GM12875 (cell line): ENCODE measurements around the gene ZNF292.
"Not testable (repeated sequence)": the region's sequence is repeated elsewhere in the genome, so short reads cannot be mapped to it uniquely, and the experiment has no call there.

Experiments
- H3K4me3 ChIP-seq: one replicate; pipeline ENCODE4 v1.5.1; 2011; ENCODE audit warnings: low read depth, low read length, control low read depth
- CTCF ChIP-seq: IDR thresholded peaks from 2 replicates; pipeline ENCODE4 v1.5.1; 2011; ENCODE audit warnings: low read depth, mild to moderate bottlenecking, control low read depth, inconsistent platforms, low read length, moderate library complexity, borderline replicate concordance; ENCODE audit not compliant: insufficient read depth

Gene ZNF292

DNA sequence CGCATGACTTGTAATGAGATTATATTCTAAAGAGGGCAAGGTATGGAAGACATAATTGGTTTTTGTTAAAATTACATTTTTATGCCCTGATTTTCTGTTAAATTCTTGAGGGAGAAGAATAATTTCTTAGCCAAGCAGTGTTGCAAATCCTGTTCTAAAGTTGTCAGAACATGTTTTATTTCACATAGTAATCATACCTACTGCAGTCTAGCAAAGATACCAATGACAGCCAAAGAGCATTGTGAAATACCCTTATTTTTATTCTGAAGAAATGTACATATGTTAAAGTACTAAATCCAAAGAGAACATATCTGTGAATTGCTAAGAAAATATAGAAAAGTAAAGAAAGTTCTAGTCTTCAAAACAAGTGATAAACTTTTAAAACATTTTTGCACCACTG is 127.4 kb downstream of the ZNF292 start:
- TF ChIP-seq CTCF, result no peak
- no peak overlapping the region for H3K4me3 ChIP-seq

- TF ChIP-seq CTCF, result no peak
- H3K4me3 ChIP-seq, result no peak overlapping the region
Observed at GRCh38 chr6:87283461-87283860, 128.1 kb downstream of the ZNF292 start.

GRCh38 chr6:87287251-87287650 is 131.9 kb downstream of the ZNF292 start:
- H3K4me3 ChIP-seq, result no peak overlapping the region

DNA sequence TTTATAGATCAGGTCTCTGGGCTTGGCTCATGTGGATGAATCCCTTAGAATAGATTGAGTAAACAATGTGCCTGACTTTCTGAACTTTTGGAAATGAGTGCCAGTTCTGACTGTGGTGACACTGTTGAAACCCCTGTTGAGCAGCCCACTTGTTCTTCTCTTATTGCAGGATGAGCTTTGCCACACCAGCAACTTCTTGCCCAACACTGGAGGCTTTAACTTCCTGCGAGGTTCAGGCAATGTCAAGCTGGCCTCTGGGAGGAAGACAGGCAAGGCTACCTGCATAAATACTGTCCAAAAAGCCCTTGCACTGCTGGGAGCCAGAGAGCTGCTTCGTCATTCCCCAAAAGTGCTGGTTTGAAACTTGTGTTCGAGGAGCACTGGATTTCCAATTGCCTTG is 134.2 kb downstream of the ZNF292 start:
- TF ChIP-seq CTCF, result no peak
- H3K4me3 ChIP-seq, result no peak overlapping the region

More at GRCh38 chr6:87287251-87287650, 131.9 kb downstream of the ZNF292 start:
- TF ChIP-seq CTCF, result no peak

DNA sequence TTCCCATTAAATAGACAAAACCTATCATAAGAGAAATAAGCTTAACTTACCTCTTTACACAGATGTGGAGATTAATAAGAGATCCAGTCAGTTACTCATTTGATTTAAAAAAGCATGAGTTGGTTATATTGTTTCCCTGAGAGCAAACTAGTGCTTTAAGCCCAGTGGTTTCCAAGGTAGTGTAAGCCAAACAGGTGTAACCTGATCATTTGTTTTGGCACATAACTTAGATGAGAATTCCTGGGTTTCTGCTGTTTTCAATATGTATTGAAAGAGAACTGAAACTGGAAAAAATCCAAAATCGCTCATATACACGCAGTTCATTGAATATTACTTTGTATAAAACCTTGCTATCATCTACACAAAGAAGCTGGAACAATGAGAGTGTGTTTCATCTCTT is 136.5 kb downstream of the ZNF292 start:
- TF ChIP-seq CTCF, result no peak
- no peak overlapping the region for H3K4me3 ChIP-seq

DNA sequence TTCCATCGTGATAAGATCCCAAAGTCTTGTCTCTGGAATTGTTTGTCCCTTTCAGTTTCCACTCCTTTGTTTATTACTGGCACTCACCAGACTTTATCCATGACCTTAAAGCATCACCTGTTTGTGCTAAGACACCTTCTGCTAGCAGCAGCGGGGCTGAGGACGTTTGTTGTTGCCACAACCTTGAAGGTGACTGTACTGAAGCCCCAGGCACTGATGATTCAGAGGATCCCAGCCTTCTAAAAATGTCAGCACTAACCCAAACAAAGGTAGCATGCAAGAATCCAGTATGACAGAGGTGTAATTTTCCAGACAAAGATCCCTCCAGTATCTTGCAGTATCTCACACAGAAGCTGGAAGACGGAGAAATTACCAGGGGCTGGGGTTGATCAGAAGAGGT is 138.2 kb downstream of the ZNF292 start:
- no peak overlapping the region for H3K4me3 ChIP-seq
- TF ChIP-seq CTCF, result no peak

GRCh38 chr6:87297119-87297518 is 141.8 kb downstream of the ZNF292 start:
- no peak overlapping the region for H3K4me3 ChIP-seq
- no peak for TF ChIP-seq CTCF

DNA sequence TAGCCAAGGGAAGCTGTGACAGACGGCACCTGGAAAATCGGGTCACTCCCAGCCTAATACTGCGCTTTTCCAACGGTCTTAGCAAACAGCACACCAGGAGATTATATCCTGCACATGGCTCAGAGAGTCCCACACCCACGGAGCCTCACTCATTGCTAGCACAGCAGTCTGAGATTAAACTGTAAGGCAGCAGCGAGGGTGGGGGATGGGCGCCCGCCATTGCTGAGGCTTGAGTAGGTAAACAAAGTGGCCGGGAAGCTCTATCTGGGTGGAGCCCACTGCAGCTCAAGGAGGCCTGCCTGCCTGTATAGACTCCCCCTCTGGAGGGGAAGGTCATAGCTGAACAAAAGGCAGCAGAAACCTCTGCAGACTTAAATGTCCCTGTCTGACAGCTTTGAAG is 145.9 kb downstream of the ZNF292 start:
- H3K4me3 ChIP-seq, result not testable (repeated sequence)
